Measurements from ENCODE around the gene SPACA4. TPM values are rescaled to one million over a fixed set of nuclear protein-coding genes. Genes with fewer than 3 reads are reported as not detected.

SPACA4 gene
- total and polyA plus RNA-seq, 9 of the 15 experiments (the other 6 are each of a cell fraction or from before 2014, with no cell fraction given): not detected

DNA sequence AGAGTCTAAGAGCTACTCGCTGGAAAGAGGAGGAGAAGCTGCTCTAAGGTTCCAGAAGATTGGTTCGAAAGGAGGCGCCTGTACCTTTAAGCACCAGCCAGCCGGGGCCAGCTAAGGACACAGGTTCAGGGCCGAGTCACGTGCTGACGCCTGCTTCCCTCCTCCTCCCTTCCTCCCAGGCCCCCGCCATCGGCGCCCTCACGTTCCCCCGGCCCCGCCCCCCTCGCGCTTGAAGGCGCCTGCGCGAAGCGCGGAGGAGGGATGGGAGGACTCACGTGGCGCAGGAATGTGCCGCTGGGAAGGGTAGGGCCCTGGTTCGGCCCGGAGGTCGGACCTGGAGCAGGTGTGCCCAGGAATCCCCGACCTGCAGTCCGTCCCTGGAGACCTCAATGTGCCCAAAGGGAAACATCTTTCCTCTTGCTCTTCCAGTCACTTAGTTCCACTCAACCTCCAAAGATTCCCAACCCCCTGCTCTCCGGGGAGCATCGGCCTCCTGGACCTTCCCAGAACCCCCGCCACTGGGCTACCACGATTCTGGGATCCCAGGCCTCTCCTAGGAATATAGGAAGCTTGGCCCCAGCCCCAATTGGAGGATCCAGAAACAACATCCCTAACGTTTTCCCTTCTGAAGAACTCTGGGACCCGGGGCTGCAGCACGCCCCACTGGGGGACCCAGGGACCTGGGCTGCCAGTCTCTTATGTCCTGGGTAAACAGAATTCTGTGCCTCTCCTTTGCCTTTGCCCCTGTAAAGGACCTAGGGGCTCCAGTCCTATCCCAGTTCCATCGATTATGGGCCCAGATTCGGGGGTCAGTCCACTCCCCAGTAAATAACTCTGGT, 28.1 kb downstream of the SPACA4 start (continued):
- TF ChIP-seq HSF4 (CRISPR knock-in tag; IDR thresholded peaks at IDR 0.05; ENCODE audit: borderline replicate concordance) (no peak), KLF1 (tag; IDR thresholded peaks at IDR 0.05) (no peak), KDM4B (IDR thresholded peaks at IDR 0.05; ENCODE audit: borderline replicate concordance in 2 of 2, low read depth in 1 of 2) (peak in 1 of 2 experiments; percentile 69; a peak in 1 of 4 replicates), IFI16 (CRISPR knock-in tag; IDR thresholded peaks at IDR 0.05) (no peak), ZNF695 (CRISPR knock-in tag; IDR thresholded peaks at IDR 0.05) (no peak), SMAD4 (CRISPR knock-in tag; conservative IDR thresholded peaks at IDR 0.05) (no peak; the same call in none of the 2 replicates), CHD1 (IDR thresholded peaks at IDR 0.05; ENCODE audit: low read length) (no peak), ZNF384 (IDR thresholded peaks at IDR 0.05; ENCODE audit: low read depth, low read length) (no peak), RBM34 (IDR thresholded peaks at IDR 0.05; ENCODE audit: borderline replicate concordance, insufficient read depth, low read length) (no peak), ZNF79 (CRISPR knock-in tag; IDR thresholded peaks at IDR 0.05; ENCODE audit: low read depth) (no peak), SP1 (CRISPR knock-in tag; IDR thresholded peaks at IDR 0.05) (no peak; the same call in 1 of the 2 replicates), FOXM1 (IDR thresholded peaks at IDR 0.05; ENCODE audit: low read depth) (peak; percentile 65), FOXM1 (CRISPR knock-in tag; IDR thresholded peaks at IDR 0.05; ENCODE audit: low read depth) (no peak), ZFX (CRISPR knock-in tag; IDR thresholded peaks at IDR 0.05) (peak; percentile 51), NR4A1 (CRISPR knock-in tag; IDR thresholded peaks at IDR 0.05) (peak; percentile 85; the same call in 1 of the 2 replicates), NR4A1 (tag; IDR thresholded peaks at IDR 0.05) (0 out of 2 replicates have a peak, but pooled peaks have one; percentile 47), CSDE1 (IDR thresholded peaks at IDR 0.05) (no peak), CREB1 (IDR thresholded peaks at IDR 0.05) (0 out of 2 replicates have a peak, but pooled peaks have one; percentile 25), CREB1 (CRISPR knock-in tag; IDR thresholded peaks at IDR 0.05) (no peak), EP400 (IDR thresholded peaks at IDR 0.05) (peak; percentile 82), PTRF (tag; IDR thresholded peaks at IDR 0.05) (no peak)
- TF ChIP-seq, protein P1, sequence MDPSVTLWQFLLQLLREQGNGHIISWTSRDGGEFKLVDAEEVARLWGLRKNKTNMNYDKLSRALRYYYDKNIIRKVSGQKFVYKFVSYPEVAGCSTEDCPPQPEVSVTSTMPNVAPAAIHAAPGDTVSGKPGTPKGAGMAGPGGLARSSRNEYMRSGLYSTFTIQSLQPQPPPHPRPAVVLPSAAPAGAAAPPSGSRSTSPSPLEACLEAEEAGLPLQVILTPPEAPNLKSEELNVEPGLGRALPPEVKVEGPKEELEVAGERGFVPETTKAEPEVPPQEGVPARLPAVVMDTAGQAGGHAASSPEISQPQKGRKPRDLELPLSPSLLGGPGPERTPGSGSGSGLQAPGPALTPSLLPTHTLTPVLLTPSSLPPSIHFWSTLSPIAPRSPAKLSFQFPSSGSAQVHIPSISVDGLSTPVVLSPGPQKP (CRISPR knock-in tag; IDR thresholded peaks at IDR 0.05): no peak
- TF ChIP-seq, protein P2, sequence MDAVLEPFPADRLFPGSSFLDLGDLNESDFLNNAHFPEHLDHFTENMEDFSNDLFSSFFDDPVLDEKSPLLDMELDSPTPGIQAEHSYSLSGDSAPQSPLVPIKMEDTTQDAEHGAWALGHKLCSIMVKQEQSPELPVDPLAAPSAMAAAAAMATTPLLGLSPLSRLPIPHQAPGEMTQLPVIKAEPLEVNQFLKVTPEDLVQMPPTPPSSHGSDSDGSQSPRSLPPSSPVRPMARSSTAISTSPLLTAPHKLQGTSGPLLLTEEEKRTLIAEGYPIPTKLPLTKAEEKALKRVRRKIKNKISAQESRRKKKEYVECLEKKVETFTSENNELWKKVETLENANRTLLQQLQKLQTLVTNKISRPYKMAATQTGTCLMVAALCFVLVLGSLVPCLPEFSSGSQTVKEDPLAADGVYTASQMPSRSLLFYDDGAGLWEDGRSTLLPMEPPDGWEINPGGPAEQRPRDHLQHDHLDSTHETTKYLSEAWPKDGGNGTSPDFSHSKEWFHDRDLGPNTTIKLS (IDR thresholded peaks at IDR 0.05; ENCODE audit: borderline replicate concordance, low read depth): no peak
- TF ChIP-seq, protein P3, sequence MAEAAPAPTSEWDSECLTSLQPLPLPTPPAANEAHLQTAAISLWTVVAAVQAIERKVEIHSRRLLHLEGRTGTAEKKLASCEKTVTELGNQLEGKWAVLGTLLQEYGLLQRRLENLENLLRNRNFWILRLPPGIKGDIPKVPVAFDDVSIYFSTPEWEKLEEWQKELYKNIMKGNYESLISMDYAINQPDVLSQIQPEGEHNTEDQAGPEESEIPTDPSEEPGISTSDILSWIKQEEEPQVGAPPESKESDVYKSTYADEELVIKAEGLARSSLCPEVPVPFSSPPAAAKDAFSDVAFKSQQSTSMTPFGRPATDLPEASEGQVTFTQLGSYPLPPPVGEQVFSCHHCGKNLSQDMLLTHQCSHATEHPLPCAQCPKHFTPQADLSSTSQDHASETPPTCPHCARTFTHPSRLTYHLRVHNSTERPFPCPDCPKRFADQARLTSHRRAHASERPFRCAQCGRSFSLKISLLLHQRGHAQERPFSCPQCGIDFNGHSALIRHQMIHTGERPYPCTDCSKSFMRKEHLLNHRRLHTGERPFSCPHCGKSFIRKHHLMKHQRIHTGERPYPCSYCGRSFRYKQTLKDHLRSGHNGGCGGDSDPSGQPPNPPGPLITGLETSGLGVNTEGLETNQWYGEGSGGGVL (CRISPR knock-in tag; IDR thresholded peaks at IDR 0.05): no peak
